Measurements from ENCODE around the gene EPHB2. TPM values are rescaled to one million over a fixed set of nuclear protein-coding genes. Genes with fewer than 3 reads are reported as not detected.

The EPHB2 gene
- total RNA-seq, 1 donor: 24.9 TPM

GRCh38 chr1:22915816-22916470, 205.3 kb downstream of the EPHB2 start:
- DNase-seq (ENCODE audit: low read depth): no peak
- no peak for TF ChIP-seq CTCF (IDR thresholded peaks at IDR 0.05; ENCODE audit: insufficient read depth, low read length)
- H3K4me3 ChIP-seq (ENCODE audit: low read depth, low read length): no peak overlapping the region

GRCh38 chr1:22916471-22916820, 205.8 kb downstream of the EPHB2 start:
- TF ChIP-seq CTCF (IDR thresholded peaks at IDR 0.05; ENCODE audit: insufficient read depth, low read length): no peak
- DNase-seq (ENCODE audit: low read depth): no peak
- H3K4me3 ChIP-seq (ENCODE audit: low read depth, low read length): no peak overlapping the region

- no peak for TF ChIP-seq CTCF (IDR thresholded peaks at IDR 0.05; ENCODE audit: insufficient read depth, low read length)
- H3K4me3 ChIP-seq (ENCODE audit: low read depth, low read length): no peak overlapping the region
- no peak for DNase-seq (ENCODE audit: low read depth)
Observed at GRCh38 chr1:22917989-22918388, 207.3 kb downstream of the EPHB2 start.

- no peak for DNase-seq (ENCODE audit: low read depth)
- no peak overlapping the region for H3K4me3 ChIP-seq (ENCODE audit: low read depth, low read length)
- no peak for TF ChIP-seq CTCF (IDR thresholded peaks at IDR 0.05; ENCODE audit: insufficient read depth, low read length)
Observed at GRCh38 chr1:22918644-22919043, 208.0 kb downstream of the EPHB2 start.

- H3K4me3 ChIP-seq (ENCODE audit: low read depth, low read length): no peak overlapping the region
- peak; percentile 57 for DNase-seq (ENCODE audit: low read depth)
- no peak for TF ChIP-seq CTCF (IDR thresholded peaks at IDR 0.05; ENCODE audit: insufficient read depth, low read length)
Observed at GRCh38 chr1:22919341-22920025, 208.8 kb downstream of the EPHB2 start.

GRCh38 chr1:22920026-22920733, 209.5 kb downstream of the EPHB2 start:
- no peak for TF ChIP-seq CTCF (IDR thresholded peaks at IDR 0.05; ENCODE audit: insufficient read depth, low read length)
- H3K4me3 ChIP-seq (ENCODE audit: low read depth, low read length): no peak overlapping the region
- no peak for DNase-seq (ENCODE audit: low read depth)
